ENCODE data around the gene SUPT6H.
"Not testable (repeated sequence)": the region's sequence is repeated elsewhere in the genome, so short reads cannot be mapped to it uniquely, and the experiment has no call there.

SUPT6H gene

GRCh38 chr17:28648698-28649097 is 13.3 kb upstream of the SUPT6H start:
- no peak for DNase-seq (ENCODE audit: low read depth)

GRCh38 chr17:28655160-28655559 is 6.8 kb upstream of the SUPT6H start:
- no peak for DNase-seq (ENCODE audit: low read depth)

DNA sequence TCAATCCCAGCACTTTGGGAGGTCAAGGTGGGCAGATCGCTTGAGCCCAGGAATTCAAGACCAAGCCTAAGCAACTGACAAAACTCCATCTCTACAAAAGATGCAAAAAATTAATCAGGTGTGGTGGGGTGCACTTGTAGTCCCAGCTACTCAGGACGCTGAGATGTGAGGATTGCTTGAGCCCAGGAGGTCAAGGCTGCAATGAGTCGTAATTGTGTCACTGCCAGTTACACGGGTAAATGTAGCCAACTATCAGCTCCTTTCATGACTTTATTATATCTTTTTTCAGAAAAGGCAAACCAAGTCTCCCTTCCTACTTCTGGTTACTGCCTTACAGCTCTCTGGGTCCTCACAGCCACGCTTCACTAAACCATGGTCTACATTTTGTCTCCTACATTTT is 4.2 kb upstream of the SUPT6H start:
- DNase-seq (ENCODE audit: low read depth): no peak

- not testable (repeated sequence) for DNase-seq (ENCODE audit: low read depth)
Observed at GRCh38 chr17:28658342-28658741, 3.7 kb upstream of the SUPT6H start.

GRCh38 chr17:28658766-28659496 is 3.1 kb upstream of the SUPT6H start:
- not testable (repeated sequence) for DNase-seq (ENCODE audit: low read depth)

DNA sequence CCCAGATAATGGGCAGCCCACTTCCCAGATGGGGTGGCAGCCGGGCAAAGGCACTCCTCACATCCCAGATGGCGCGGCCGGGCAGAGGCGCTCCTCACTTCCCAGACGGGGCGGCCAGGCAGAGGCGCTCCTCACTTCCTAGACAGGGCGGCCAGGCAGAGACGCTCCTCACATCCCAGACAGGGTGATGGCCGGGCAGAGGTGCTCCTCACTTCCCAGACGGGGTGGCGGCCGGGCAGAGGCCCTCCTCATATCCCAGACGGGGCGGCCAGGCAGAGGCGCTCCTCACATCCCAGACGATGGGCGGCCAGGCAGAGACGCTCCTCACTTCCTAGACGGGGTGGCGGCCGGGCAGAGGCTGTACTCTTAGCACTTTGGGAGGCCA is 2.5 kb upstream of the SUPT6H start:
- not testable (repeated sequence) for DNase-seq (ENCODE audit: low read depth)

DNA sequence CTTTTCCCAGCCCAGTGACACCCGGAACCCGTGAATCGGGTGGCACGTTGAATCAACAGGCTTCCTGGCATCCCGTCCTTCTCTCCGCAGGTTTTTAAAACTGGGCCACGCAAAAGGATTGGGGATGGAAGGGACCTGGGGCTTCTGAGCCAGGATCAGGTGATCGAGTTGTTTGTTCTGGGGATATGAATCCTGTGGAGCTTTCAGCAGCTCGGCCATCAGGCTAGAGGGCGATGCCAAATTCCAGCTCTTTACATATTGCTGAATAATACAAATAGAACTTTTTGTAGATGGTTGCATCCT is 473 bp downstream of the SUPT6H start:
- no peak for DNase-seq (ENCODE audit: low read depth)

- DNase-seq (ENCODE audit: low read depth): no peak
Observed at GRCh38 chr17:28663723-28664122, 1.7 kb downstream of the SUPT6H start.

DNA sequence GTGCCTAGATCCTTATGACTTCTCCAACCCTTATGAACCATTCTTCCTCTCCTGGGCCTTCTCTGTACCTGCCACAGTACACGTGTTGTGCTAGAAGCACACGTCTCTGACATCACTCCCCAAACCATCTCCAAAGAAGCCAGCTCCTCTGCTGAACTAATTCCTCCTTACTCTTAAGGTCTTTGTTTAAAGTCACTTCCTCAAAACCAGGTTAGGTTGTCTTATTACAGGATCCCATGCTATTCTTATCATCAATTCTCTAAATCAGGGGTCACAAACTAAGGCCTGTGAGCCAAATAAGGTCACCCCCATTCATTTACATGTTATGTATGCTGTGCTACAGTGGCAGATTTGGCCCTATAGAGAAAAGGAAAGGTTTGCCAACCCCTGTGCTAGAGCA is 4.0 kb downstream of the SUPT6H start:
- DNase-seq (ENCODE audit: low read depth): no peak

DNA sequence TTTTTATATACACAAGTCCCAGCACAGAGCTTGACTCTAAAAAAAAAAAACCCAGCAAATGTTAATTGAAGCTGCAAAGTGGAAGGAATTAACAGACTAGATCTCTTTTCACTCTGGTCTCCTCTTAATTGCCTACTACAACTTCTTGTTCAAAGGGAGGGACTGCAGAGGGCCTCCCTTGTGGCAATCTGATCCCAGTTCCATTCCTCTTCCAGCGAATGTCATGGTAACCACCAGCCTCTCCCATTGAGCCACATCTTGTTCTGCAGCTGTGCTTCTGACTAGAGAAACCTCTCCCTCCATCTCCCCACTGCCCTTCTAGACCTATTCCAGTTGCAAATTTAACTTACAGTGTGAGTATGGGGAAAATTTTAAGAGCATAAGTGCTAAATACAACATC is 5.9 kb downstream of the SUPT6H start:
- no peak for DNase-seq (ENCODE audit: low read depth)

DNA sequence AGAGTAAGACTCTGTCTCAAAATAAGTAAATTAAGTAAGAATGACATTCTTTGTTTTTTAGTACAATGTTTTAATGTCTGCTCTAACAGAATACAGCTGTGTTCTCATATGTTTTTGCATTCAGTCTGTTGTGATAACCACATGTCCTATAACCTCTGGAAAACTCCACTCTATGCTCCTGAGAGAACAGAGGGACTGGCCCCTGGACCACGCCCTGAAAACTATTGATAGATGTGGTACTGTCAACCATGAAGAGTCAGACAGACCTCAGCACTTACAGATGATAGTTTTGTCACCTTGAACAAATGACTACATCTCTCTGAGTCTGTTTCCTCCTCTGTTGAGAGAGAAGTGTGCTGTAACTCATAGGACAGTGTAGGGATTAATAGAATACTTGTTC is 7.9 kb downstream of the SUPT6H start:
- DNase-seq (ENCODE audit: low read depth): no peak

- DNase-seq (ENCODE audit: low read depth): no peak
Observed at GRCh38 chr17:28675490-28675889, 13.5 kb downstream of the SUPT6H start.

DNA sequence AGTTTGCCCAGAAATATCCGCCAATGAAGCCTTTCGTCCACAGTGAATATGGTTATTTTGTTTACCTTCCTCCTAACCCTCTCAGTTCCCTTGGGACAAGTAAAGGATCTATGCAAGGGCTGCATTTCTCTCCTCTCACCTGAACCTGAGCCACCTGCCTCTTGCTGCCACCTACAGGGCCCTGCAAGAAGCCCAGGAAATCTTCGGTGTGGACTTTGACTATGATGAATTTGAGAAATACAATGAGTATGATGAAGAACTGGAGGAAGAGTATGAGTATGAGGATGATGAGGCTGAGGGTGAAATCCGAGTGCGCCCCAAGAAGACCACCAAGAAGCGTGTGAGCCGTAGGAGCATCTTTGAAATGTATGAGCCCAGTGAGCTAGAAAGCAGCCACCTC is 14.0 kb downstream of the SUPT6H start:
- no peak for DNase-seq (ENCODE audit: low read depth)

- no peak for DNase-seq (ENCODE audit: low read depth)
Observed at GRCh38 chr17:28682655-28683054, 20.6 kb downstream of the SUPT6H start.

DNA sequence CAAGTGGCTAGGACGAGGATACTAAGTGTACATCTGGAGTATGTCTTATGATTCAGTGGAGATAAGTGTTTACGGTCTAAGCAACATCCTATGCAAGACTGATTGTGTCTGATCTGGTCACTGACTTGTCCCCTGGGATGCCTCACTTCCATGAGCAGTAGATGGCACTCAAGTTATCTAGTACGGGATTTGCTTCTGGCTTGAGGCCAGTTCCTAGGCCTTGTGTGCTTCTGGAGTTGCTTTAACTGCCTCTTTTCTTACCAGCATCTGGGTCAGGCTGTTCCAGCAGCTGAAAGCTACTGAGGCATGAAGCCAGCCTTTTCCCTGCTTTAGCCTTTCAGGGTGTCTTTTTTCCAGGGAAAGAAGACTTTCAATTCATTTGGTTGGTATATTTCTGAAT is 23.0 kb downstream of the SUPT6H start:
- no peak for DNase-seq (ENCODE audit: low read depth)

DNA sequence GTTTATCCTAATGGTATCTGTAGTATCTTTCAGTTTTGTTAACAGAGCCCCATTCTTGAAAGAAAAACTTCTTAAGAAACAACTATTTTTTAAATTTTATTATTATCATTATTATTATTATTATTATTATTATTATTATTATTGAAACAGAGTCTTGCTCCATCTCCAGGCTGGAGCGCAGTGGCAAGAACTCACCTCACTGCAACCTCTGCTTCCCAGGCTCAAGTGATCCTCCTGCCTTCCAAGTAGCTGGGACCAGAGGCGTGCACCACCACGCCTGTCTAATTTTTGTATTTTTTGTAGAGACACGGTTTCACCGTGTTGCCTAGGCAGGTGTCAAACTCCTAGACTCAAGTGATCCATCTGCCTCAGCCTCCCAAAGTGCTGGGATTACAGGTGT is 23.4 kb downstream of the SUPT6H start:
- no peak for DNase-seq (ENCODE audit: low read depth)

DNA sequence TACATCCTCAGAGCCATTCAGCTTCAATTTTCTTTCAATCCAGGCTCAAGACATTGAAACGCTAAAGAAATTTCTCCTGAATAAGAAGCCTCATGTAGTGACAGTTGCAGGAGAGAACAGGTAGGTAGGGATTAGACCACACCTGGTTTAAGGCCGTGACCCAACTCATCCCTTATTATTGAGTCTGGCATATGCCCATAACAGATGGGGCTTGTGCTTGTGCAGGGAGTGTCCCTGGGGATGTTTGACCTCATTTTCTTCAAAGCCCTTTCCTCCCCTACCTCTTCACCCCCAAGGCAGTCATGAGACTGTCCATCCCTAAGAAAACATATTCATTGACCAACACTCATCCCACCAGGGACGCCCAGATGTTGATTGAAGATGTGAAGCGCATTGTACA is 24.3 kb downstream of the SUPT6H start:
- no peak for DNase-seq (ENCODE audit: low read depth)

- no peak for DNase-seq (ENCODE audit: low read depth)
Observed at GRCh38 chr17:28688481-28688880, 26.5 kb downstream of the SUPT6H start.

DNA sequence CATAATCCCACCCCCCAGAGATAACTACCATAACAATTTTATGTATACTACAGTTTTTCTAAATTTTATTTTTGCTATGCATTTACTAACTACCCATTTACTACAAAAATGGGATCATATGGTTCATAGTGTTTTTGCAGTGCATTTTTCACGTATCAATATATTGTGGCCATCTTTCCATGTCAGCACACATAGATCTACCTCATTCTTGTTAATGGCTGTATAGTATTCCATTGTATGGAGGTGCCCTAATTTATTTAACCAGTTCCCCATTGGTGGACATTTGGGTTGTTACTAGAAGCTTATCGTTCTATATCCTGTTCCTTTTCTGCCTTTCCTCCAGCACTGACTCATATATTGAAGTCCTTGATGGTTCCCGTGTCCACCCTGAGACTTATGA is 27.0 kb downstream of the SUPT6H start:
- no peak for DNase-seq (ENCODE audit: low read depth)

DNA sequence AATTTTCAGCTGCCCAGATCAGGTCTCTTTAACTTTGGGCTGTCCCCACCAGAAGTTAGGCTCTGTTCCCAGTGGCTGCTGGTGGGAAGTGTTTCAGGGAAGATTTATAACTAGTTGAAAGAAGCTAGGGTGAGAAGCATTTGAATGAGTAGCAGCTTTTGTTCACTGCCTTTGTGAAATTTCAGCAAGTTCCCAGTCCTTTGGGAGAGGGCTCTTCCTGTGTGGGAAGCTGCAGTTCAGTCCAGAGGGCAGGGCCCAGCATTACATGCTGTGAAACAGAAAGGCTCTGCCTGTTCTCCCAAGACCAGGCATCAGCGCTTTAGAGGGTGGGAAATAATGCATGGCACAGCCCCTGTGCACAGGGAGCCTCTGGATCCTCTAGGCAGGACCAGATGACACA is 31.9 kb downstream of the SUPT6H start:
- no peak for DNase-seq (ENCODE audit: low read depth)

DNA sequence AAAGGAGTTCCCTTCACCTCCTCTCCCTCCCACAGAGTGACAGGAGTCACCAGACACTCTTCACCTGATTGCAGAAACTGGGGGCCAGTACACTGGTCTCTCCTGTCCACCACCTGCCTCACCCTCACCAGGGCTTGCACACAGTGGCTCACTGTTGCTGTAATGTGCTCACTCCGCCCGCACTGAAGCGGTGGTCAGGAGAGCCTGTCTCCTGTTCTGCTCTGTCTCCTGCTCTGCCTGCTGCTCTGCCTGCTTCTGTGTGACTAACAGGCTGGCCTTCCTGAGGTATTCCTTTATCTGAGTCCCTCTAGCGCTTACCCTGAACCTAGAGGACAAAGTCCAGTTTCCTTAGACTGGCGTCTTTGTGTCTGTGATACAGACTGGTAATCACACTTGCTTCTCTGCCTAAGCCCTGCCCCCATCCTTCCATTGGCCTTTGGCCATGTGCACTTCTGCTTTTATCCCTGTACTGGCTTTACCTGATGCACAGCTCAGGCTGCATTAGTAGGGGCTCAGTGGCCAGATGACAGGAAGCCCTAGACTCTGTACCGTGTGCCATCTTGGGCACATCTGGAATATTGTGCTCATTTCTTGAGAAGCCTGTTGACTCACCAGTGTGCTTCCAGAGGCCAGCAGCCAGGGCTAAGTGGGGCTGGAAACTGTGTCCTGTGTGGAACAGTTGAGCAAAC is 36.4 kb downstream of the SUPT6H start:
- DNase-seq (ENCODE audit: low read depth): no peak

DNA sequence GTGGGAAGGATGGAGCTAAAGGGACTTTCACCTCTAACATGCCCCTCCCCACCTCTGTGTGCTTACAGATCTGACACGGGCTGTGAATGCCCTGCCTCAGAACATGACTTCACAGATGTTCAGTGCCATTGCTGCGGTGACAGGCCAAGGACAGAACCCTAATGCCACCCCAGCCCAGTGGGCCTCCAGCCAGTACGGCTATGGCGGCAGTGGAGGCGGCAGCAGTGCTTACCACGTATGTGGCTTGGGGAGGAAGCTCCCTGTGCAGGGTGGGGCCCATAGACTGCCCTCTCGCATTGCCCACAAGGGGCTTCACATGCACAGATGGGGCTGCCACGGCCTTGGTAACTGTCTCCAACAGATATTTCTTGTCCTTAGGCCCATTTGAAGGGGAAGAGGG is 38.3 kb downstream of the SUPT6H start:
- DNase-seq (ENCODE audit: low read depth): no peak

DNA sequence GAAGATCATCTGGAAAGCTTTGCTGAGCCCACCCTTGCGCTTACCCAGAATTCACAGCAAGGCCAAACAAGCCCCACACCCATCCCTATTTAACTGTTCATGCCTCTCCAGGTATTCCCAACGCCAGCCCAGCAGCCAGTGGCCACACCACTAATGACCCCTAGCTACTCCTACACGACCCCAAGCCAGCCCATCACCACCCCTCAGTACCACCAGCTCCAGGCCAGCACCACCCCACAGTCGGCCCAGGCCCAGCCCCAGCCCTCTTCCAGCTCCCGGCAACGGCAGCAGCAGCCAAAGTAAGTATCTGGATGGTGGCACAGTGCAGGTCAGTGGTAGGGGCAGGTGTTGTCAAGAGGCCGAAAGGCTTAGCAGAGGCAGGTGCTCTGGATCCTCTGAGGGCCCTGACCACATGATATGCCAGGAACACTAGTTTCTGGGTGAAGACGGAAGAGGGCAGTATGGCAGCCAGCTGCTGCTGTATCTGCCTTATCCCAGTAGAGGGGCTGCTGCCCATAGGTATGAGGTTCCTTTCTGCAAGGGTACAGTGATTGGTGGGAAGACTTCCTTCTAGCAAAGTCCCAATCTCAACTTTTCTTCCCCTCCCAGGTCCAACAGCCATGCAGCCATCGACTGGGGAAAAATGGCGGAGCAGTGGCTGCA is 39.0 kb downstream of the SUPT6H start:
- DNase-seq (ENCODE audit: low read depth): no peak
